GM12878 (cell line): ENCODE measurements around the gene CDKL2. TPM values are rescaled to one million over a fixed set of nuclear protein-coding genes. Genes with fewer than 3 reads are reported as not detected.

Experiments
- ATAC-seq: fragments of 200-7000 bp; cut with Tn5 transposase; 3 replicates; pipeline ENCODE4 v1.9.1; 2020; ENCODE audit warnings: mild to moderate bottlenecking, moderate library complexity
- BruUV-seq: library from RNA; stranded (reverse); fragments of 400-500 nt; replicated peaks from 2 replicates; lab custom pipeline; 2021; lab: Mats Ljungman, UMichigan
- CTCF ChIA-PET: fragments of 300-600 bp; sonication (Branson Sonifier 250); formaldehyde crosslinking; extraction: SDS; loops from one replicate; lab custom pipeline; 2021; ENCODE audit warnings: inconsistent platforms; lab: Yijun Ruan, JAX
- POLR2A ChIA-PET: fragments of 350-600 bp; formaldehyde crosslinking; extraction: SDS; loops from one replicate; lab custom pipeline; 2021; ENCODE audit warnings: inconsistent platforms; lab: Charles Lee
- RAD21 ChIA-PET: fragments of 300-600 bp; sonication (Branson Sonifier 250); formaldehyde crosslinking; loops from one replicate; lab custom pipeline; 2023; ENCODE audit warnings: antibody characterized with exemption; ENCODE audit not compliant: unreplicated experiment; lab: Charles Lee
- SMC1A ChIA-PET: fragments of 300-600 bp; sonication (Branson Sonifier 250); formaldehyde crosslinking; loops from one replicate; lab custom pipeline; 2023; ENCODE audit not compliant: unreplicated experiment, uncharacterized antibody; lab: Charles Lee
- DNase-seq: peaks from one replicate; pipeline ENCODE4 v3.0.0-alpha.2; 2011; ENCODE audit warnings: low read depth, low spot score
- FAIRE-seq: peaks from 3 replicates; lab custom pipeline; 2011; peaks lifted over from hg19 to GRCh38; lab: Jason Lieb, UNC
- H2AFZ ChIP-seq: 2 replicates; pipeline ENCODE4 v1.6.0; 2011; ENCODE audit warnings: low read depth, low read length, control low read depth; ENCODE audit not compliant: control insufficient read depth
- H3K27ac ChIP-seq: 2 replicates; pipeline ENCODE4 v1.5.1; 2011; ENCODE audit warnings: control low read depth; ENCODE audit not compliant: control insufficient read depth, insufficient read depth
- H3K27me3 ChIP-seq, 2 experiments: replicated peaks in 1 of 2; 2 replicates each; pipeline versions ENCODE4 v1.6.0 to v1.6.1; 2011; ENCODE audit warnings: low read length in 1 of 2; ENCODE audit not compliant: control insufficient read depth in 2 of 2, insufficient read depth in 2 of 2
- H3K36me3 ChIP-seq, 2 experiments: 2 replicates each; pipeline ENCODE4 v1.5.1; 2011; ENCODE audit warnings: low read length in 1 of 2; ENCODE audit not compliant: control insufficient read depth in 2 of 2, insufficient read depth in 2 of 2
- H3K4me1 ChIP-seq: 2 replicates; pipeline ENCODE4 v1.6.1; 2011; ENCODE audit warnings: mild to moderate bottlenecking, low read length, moderate library complexity, mixed read lengths; ENCODE audit not compliant: control insufficient read depth, insufficient read depth
- H3K4me2 ChIP-seq: 2 replicates; pipeline ENCODE4 v1.6.0; 2011; ENCODE audit warnings: control low read depth; ENCODE audit not compliant: control insufficient read depth, insufficient read depth
- H3K4me3 ChIP-seq: fragments of 200-600 bp; sonication (generic); 2 replicates; pipeline ENCODE4 v1.5.1; 2016
- H3K79me2 ChIP-seq: 2 replicates; pipeline ENCODE4 v1.6.0; 2011; ENCODE audit warnings: low read length; ENCODE audit not compliant: control insufficient read depth, insufficient read depth
- H3K9ac ChIP-seq: 2 replicates; pipeline ENCODE4 v1.8.0; 2011; ENCODE audit warnings: low read length, control low read depth, mixed read lengths; ENCODE audit not compliant: control insufficient read depth, insufficient read depth
- H3K9me3 ChIP-seq: replicated peaks from 3 replicates; pipeline ENCODE4 v1.5.1; 2011; ENCODE audit warnings: mild to moderate bottlenecking, low read length; ENCODE audit not compliant: control insufficient read depth, insufficient read depth
- H4K20me1 ChIP-seq: 2 replicates; pipeline ENCODE4 v1.6.0; 2011; ENCODE audit not compliant: control insufficient read depth, insufficient read depth
- BCL3 ChIP-seq: IDR thresholded peaks from 2 replicates; pipeline ENCODE4 v1.6.1; 2011; ENCODE audit warnings: borderline replicate concordance, low read depth, mild to moderate bottlenecking, moderate library complexity, low read length; ENCODE audit not compliant: insufficient read depth, poor library complexity, severe bottlenecking
- ELK1 ChIP-seq: IDR thresholded peaks from 2 replicates; pipeline ENCODE4 v1.6.1; 2012; ENCODE audit warnings: low read depth, low read length, improper control_type of control experiment
- IKZF1 ChIP-seq: fragments of 450-650 bp; conservative IDR thresholded peaks from 2 replicates; pipeline ENCODE4 v1.6.1; 2017; ENCODE audit warnings: antibody characterized with exemption, mild to moderate bottlenecking
- NBN ChIP-seq: fragments of 450-650 bp; IDR thresholded peaks from 2 replicates; pipeline ENCODE4 v1.6.1; 2016
- PKNOX1 ChIP-seq: fragments of 450-650 bp; IDR thresholded peaks from 2 replicates; pipeline ENCODE4 v1.6.1; 2016; ENCODE audit warnings: mild to moderate bottlenecking
- TCF12 ChIP-seq: IDR thresholded peaks from 2 replicates; pipeline ENCODE4 v1.6.1; 2011; ENCODE audit warnings: low read depth, mild to moderate bottlenecking, low read length
- WGBS: methylation state at CpG from one replicate; pipeline ENCODE4 v1.1.6; 2016; ENCODE audit warnings: low lambda C conversion rate; ENCODE audit not compliant: insufficient replicate concordance, insufficient coverage; ENCODE audit errors: missing lambda C conversion rate; 5-methylcytosine and 5-hydroxymethylcytosine counted together
- in situ Hi-C: fragments of 300-500 bp; cut with MboI; formaldehyde crosslinking; loops from 9 replicates; pipeline ENCODE4 v1.14.3; 2018; ENCODE audit warnings: mixed read lengths
- intact Hi-C: fragments of 100-400 bp; cut with micrococcal nuclease; formaldehyde crosslinking; loops from one replicate; pipeline ENCODE4 v1.14.2; 2022; ENCODE audit not compliant: unreplicated experiment
- polyA plus RNA-seq, 11 experiments: library from polyadenylated mRNA; depleted of rRNA in 4 of 11; unstranded in 6 of 11; stranded (reverse) in 5 of 11; fragments of >200 nt; fragmentation: Nextera tagmentation in 4 of 11; fragmentation: Illumina TruSeq in 1 of 11; extraction: Ambion mirVana in 4 of 11; extraction: Trizol in 1 of 11; gene quantifications; 1 replicate in 1 of 11; 2 replicates in 10 of 11; pipeline versions ENCODE4 v1.2.1 to v1.2.3, GENCODE V29; 2011 to 2016; ENCODE audit warnings: inconsistent platforms in 2 of 11, missing spikeins in 2 of 11, low read depth in 1 of 11
- total RNA-seq, 4 experiments: library from RNA; depleted of rRNA in 3 of 4; stranded (reverse); fragments of >200 nt in 3 of 4; fragmentation: Illumina TruSeq in 1 of 4; extraction: Trizol in 1 of 4; gene quantifications; 2 replicates each; pipeline versions ENCODE4 v1.2.1 to v1.2.3, GENCODE V29; 2013 to 2021

Gene CDKL2
- total and polyA plus RNA-seq, 10 of the 15 experiments (the other 5 are each of a cell fraction or from before 2014, with no cell fraction given), result 0.05 to 0.24 (median 0.06) TPM; not detected in 7

- H3K27ac ChIP-seq, result no peak overlapping the region
- H3K4me3 ChIP-seq, result no peak overlapping the region
- SMC1A ChIA-PET, result interaction anchor here (1.2 to 1.4 kb wide), 2 partner anchors 9 to 187 kb away, joined by 3 to 4 read pairs; no protein-coding TSS in a partner anchor
- TF ChIP-seq PKNOX1 (no peak), NBN (no peak), BCL3 (no peak), ELK1 (no peak), IKZF1 (no peak), TCF12 (no peak)
- H3K36me3 ChIP-seq, result peaks cover 0 to 30% of the 10 kb centered on the region in 2 experiments; a peak in 3 of 4 replicates
- H3K27me3 ChIP-seq, result no peaks in the 10 kb centered on the region
- H3K9ac ChIP-seq, result no peak overlapping the region
- ATAC-seq, result no peak
- 96% methylated on average over 2 of the region's 2 CpGs for WGBS
- intact Hi-C loops (no loop called here), in situ Hi-C loops (no loop called here)
- BruUV-seq, result no TSS peak
- no peak overlapping the region for H2AFZ ChIP-seq
- peaks cover 60% of the 10 kb centered on the region for H3K79me2 ChIP-seq
- POLR2A ChIA-PET, result no interaction called here
- no peaks in the 10 kb centered on the region for H3K9me3 ChIP-seq
- peaks cover 3% of the 10 kb centered on the region for H4K20me1 ChIP-seq
- no peak overlapping the region for H3K4me2 ChIP-seq
- FAIRE-seq, result no peak
- CTCF ChIA-PET, result interaction anchor here (1.1 to 2.4 kb wide), 4 partner anchors 10 to 187 kb away, joined by 3 to 12 read pairs (median 7); no protein-coding TSS in a partner anchor
- peaks cover 7% of the 10 kb centered on the region; the same call in 1 of the 2 replicates for H3K4me1 ChIP-seq
- RAD21 ChIA-PET, result interaction anchor here (0.8 to 3.4 kb wide), 2 partner anchors 10 to 63 kb away, joined by 3 to 8 read pairs; partner anchors contain the start of gene USO1
- DNase-seq, result no peak
Observed at GRCh38 chr4:75660491-75660890, 30.2 kb upstream of the CDKL2 start.
